Gastroesophageal sphincter (tissue), 4 donors: ENCODE measurements around the gene GNB1. TPM values are rescaled to one million over a fixed set of nuclear protein-coding genes. Genes with fewer than 3 reads are reported as not detected.

Experiments
- ATAC-seq: fragments of 150-250 bp; one replicate; pipeline ENCODE4 v1.9.1; 2016; ENCODE audit warnings: mild to moderate bottlenecking, moderate library complexity
- H3K27ac ChIP-seq, 4 donors: fragments of 200-600 bp; sonication (generic) in 3 of 4; 1 replicate in 3 of 4; 2 replicates in 1 of 4; pipeline ENCODE4 v1.5.1; 2016 to 2019
- H3K27me3 ChIP-seq: fragments of 200-600 bp; sonication (generic); one replicate; pipeline ENCODE4 v1.5.1; 2019
- H3K36me3 ChIP-seq, 2 donors: fragments of 200-600 bp; sonication (generic); one replicate each; pipeline ENCODE4 v1.5.1; 2019; ENCODE audit warnings: control low read depth in 1 of 2
- H3K4me1 ChIP-seq, 3 donors: fragments of 200-600 bp; sonication (generic); 1 replicate in 2 of 3; 2 replicates in 1 of 3; pipeline ENCODE4 v1.5.1; 2016 to 2019; ENCODE audit warnings: control low read depth in 2 of 3
- H3K4me3 ChIP-seq, 2 donors: fragments of 200-600 bp; sonication (generic); one replicate each; pipeline ENCODE4 v1.5.1; 2019; ENCODE audit warnings: mild to moderate bottlenecking in 1 of 2, moderate library complexity in 1 of 2
- H3K9me3 ChIP-seq, 3 donors: fragments of 200-600 bp; sonication (generic); one replicate each; pipeline ENCODE4 v1.5.1; 2017 to 2019; ENCODE audit warnings: control low read depth in 2 of 3
- CTCF ChIP-seq, 4 experiments: fragments of 200-600 bp in 2 of 4; fragments of 450-650 bp in 2 of 4; sonication (generic) in 1 of 4; IDR thresholded peaks; one replicate each; pipeline ENCODE4 v1.5.1; 2017 to 2019; ENCODE audit warnings: antibody characterized with exemption in 4 of 4, mild to moderate bottlenecking in 2 of 4, moderate library complexity in 2 of 4
- EP300 ChIP-seq: sonication (generic); formaldehyde crosslinking; IDR thresholded peaks from one replicate; pipeline ENCODE4 v1.6.1; 2017; ENCODE audit warnings: antibody characterized with exemption, mild to moderate bottlenecking
- POLR2A ChIP-seq, 2 donors: fragments of 450-650 bp; IDR thresholded peaks; one replicate each; pipeline ENCODE4 v1.6.1; 2017; ENCODE audit warnings: antibody characterized with exemption in 2 of 2, mild to moderate bottlenecking in 2 of 2, moderate library complexity in 1 of 2
- POLR2AphosphoS5 ChIP-seq: sonication (generic); formaldehyde crosslinking; IDR thresholded peaks from one replicate; pipeline ENCODE4 v1.6.1; 2017; ENCODE audit warnings: antibody characterized with exemption
- WGBS, 2 donors: methylation state at CpG; one replicate each; pipeline ENCODE4 v1.1.5; 2018; ENCODE audit warnings: low coverage in 1 of 2; 5-methylcytosine and 5-hydroxymethylcytosine counted together
- total RNA-seq, 4 donors: library from RNA; depleted of rRNA; stranded (reverse); fragments of >200 nt; gene quantifications; one replicate each; pipeline ENCODE4 v1.1.0, GENCODE V29; 2016

GNB1 gene
- total RNA-seq, 4 donors from 2014 or later: 129 to 175 (median 136) TPM

- Histone ChIP-seq H3K36me3 (no peaks in the 10 kb centered on the region), H3K9me3 (no peaks in the 10 kb centered on the region), H3K4me3 (no peak overlapping the region), H3K4me1 (peaks cover 3 to 23% (median 11%) of the 10 kb centered on the region in 3 donors), H3K27ac (peak overlapping the region in 3 of 4 donors; percentile 77 to 81 (median 79)), H3K27me3 (no peaks in the 10 kb centered on the region)
- WGBS, 2 donors: no CpG with 5 or more reads among the region's 27 CpGs
- no peak for TF ChIP-seq POLR2A (IDR thresholded peaks at IDR 0.05)
- TF ChIP-seq CTCF (IDR thresholded peaks at IDR 0.05): no peak
- no peak for TF ChIP-seq EP300
- no peak for TF ChIP-seq POLR2AphosphoS5
- ATAC-seq: no peak
Observed at GRCh38 chr1:1920608-1921458, 29.9 kb upstream of the GNB1 start.

- peak overlapping the region in 3 of 4 donors; percentile 77 to 81 (median 79) for H3K27ac ChIP-seq
- ATAC-seq: no peak
- TF ChIP-seq POLR2A (IDR thresholded peaks at IDR 0.05) (no peak), CTCF (IDR thresholded peaks at IDR 0.05) (no peak), EP300 (no peak), POLR2AphosphoS5 (no peak)
- peak overlapping the region in 1 of 2 donors; percentile 66 for H3K4me3 ChIP-seq
- no peaks in the 10 kb centered on the region for H3K27me3 ChIP-seq
- no peaks in the 10 kb centered on the region for H3K9me3 ChIP-seq
- no peaks in the 10 kb centered on the region for H3K36me3 ChIP-seq
- no CpG with 5 or more reads among the region's 6 CpGs for WGBS, 2 donors
- peaks cover 3 to 23% (median 11%) of the 10 kb centered on the region in 3 donors for H3K4me1 ChIP-seq
Observed at GRCh38 chr1:1920057-1920607, 29.2 kb upstream of the GNB1 start.

- Histone ChIP-seq H3K4me1 (peaks cover 3 to 23% (median 11%) of the 10 kb centered on the region in 3 donors), H3K4me3 (peak overlapping the region; percentile 37 to 66), H3K9me3 (no peaks in the 10 kb centered on the region), H3K27ac (peak overlapping the region in 3 of 4 donors; percentile 77 to 81 (median 79)), H3K27me3 (no peaks in the 10 kb centered on the region), H3K36me3 (no peaks in the 10 kb centered on the region)
- ATAC-seq: peak; percentile 92
- no peak for TF ChIP-seq POLR2AphosphoS5
- no peak for TF ChIP-seq EP300
- no peak for TF ChIP-seq CTCF (IDR thresholded peaks at IDR 0.05)
- TF ChIP-seq POLR2A (IDR thresholded peaks at IDR 0.05): no peak
- 40% methylated on average over 1 of the region's 62 CpGs; no CpG with 5 or more reads in 1 of the 2 donors for WGBS, 2 donors
Observed at GRCh38 chr1:1919304-1920056, 28.6 kb upstream of the GNB1 start.

- Histone ChIP-seq H3K36me3 (no peaks in the 10 kb centered on the region), H3K27ac (peak within 1 kb of the TSS in 3 of 4 donors; percentile 77 to 81 (median 79)), H3K4me1 (peaks cover 3 to 23% (median 11%) of the 10 kb centered on the region in 3 donors), H3K4me3 (peak within 1 kb of the TSS; percentile 37 to 66), H3K27me3 (no peaks in the 10 kb centered on the region), H3K9me3 (no peaks in the 10 kb centered on the region)
- no CpG with 5 or more reads among the region's 44 CpGs for WGBS, 2 donors
- ATAC-seq: no peak
- TF ChIP-seq POLR2A (IDR thresholded peaks at IDR 0.05) (peak in 1 of 2 donors; percentile 49), CTCF (IDR thresholded peaks at IDR 0.05) (peak in 1 of 4 experiments; percentile 20), POLR2AphosphoS5 (no peak), EP300 (no peak)
Observed at GRCh38 chr1:1918901-1919303, 28.0 kb upstream of the GNB1 start, which contains the start of gene TMEM52. TMEM52 (minus strand) TSS chr1:1919279; CDS start chr1:1919265, 14 bp downstream.
